Hindlimb muscle (tissue), 1 donor: ENCODE results near the gene GNAZ. TPM values are rescaled to one million over a fixed set of nuclear protein-coding genes. Genes with fewer than 3 reads are reported as not detected.
"Not testable (repeated sequence)": the region's sequence is repeated elsewhere in the genome, so short reads cannot be mapped to it uniquely, and the experiment has no call there.

ENCODE experiments used
- DNase-seq: peaks from one replicate; pipeline ENCODE4 v3.0.0-alpha.2; 2013
- polyA plus RNA-seq: library from polyadenylated mRNA; unstranded; fragments of 120-200 nt; gene quantifications from one replicate; pipeline ENCODE4 v1.2.1, GENCODE V29; 2013; ENCODE audit not compliant: insufficient read length

GNAZ gene
- polyA plus RNA-seq: 3.4 TPM

GRCh38 chr22:23070418-23071229 is at the start of gene GNAZ:
Gene GNAZ (plus strand): TSS chr22:23070519. CDS start chr22:23095696, 25,177 bp downstream.
- no peak for DNase-seq

- DNase-seq: no peak
Measured at GRCh38 chr22:23020659-23021293, 49.5 kb upstream of the GNAZ start.

- DNase-seq: not testable (repeated sequence)
Measured at GRCh38 chr22:23021660-23022353, 48.5 kb upstream of the GNAZ start.

- no peak for DNase-seq
Measured at GRCh38 chr22:23023294-23023693, 47.0 kb upstream of the GNAZ start.

GRCh38 chr22:23026777-23027176 is 43.5 kb upstream of the GNAZ start:
- no peak for DNase-seq

GRCh38 chr22:23027849-23028248 is 42.5 kb upstream of the GNAZ start:
- not testable (repeated sequence) for DNase-seq

- DNase-seq: no peak
Measured at GRCh38 chr22:23029521-23030228, 40.6 kb upstream of the GNAZ start.

- no peak for DNase-seq
Measured at GRCh38 chr22:23031381-23031780, 38.9 kb upstream of the GNAZ start.

- DNase-seq: no peak
Measured at GRCh38 chr22:23031786-23032185, 38.5 kb upstream of the GNAZ start.

GRCh38 chr22:23032658-23033057 is 37.7 kb upstream of the GNAZ start:
- DNase-seq: no peak

GRCh38 chr22:23033116-23033905 is 37.0 kb upstream of the GNAZ start:
- DNase-seq: no peak

- DNase-seq: no peak
Measured at GRCh38 chr22:23034621-23035556, 35.4 kb upstream of the GNAZ start.

GRCh38 chr22:23035557-23036277 is 34.6 kb upstream of the GNAZ start:
- DNase-seq: no peak

- DNase-seq: no peak
Measured at GRCh38 chr22:23036684-23037428, 33.5 kb upstream of the GNAZ start.

- DNase-seq: no peak
Measured at GRCh38 chr22:23037429-23038333, 32.6 kb upstream of the GNAZ start.

- no peak for DNase-seq
Measured at GRCh38 chr22:23038334-23038642, 32.0 kb upstream of the GNAZ start.

GRCh38 chr22:23038902-23039301 is 31.4 kb upstream of the GNAZ start:
- DNase-seq: no peak

- no peak for DNase-seq
Measured at GRCh38 chr22:23042179-23042578, 28.1 kb upstream of the GNAZ start.
